HepG2 (cell line): ENCODE data around the gene GRM8. TPM values are rescaled to one million over a fixed set of nuclear protein-coding genes. Genes with fewer than 3 reads are reported as not detected.

Source experiments
- ATAC-seq: fragments of 200-7000 bp; cut with Tn5 transposase; 3 replicates; pipeline ENCODE4 v1.9.1; 2020; ENCODE audit warnings: mild to moderate bottlenecking, moderate library complexity
- BruUV-seq: library from RNA; stranded (reverse); fragments of 400-500 nt; replicated peaks from 2 replicates; lab custom pipeline; 2021; lab: Mats Ljungman, UMichigan
- CTCF ChIA-PET: fragments of 300-600 bp; formaldehyde crosslinking; extraction: SDS; loops from one replicate; lab custom pipeline; 2021; ENCODE audit warnings: low total read pairs, inconsistent platforms, low intra/inter-chr PET ratio; lab: Yijun Ruan, JAX
- POLR2A ChIA-PET: fragments of 350-600 bp; sonication (Branson Sonifier 250); formaldehyde crosslinking; loops from one replicate; lab custom pipeline; 2020; ENCODE audit warnings: antibody characterized with exemption, inconsistent platforms; lab: Yijun Ruan, JAX
- DNase-seq: peaks from one replicate; pipeline ENCODE4 v3.0.0-alpha.2; 2015; ENCODE audit warnings: low spot score
- FAIRE-seq: peaks from 3 replicates; lab custom pipeline; 2011; peaks lifted over from hg19 to GRCh38; lab: Jason Lieb, UNC
- H2AFZ ChIP-seq: one replicate; pipeline ENCODE4 v1.6.1; 2011; ENCODE audit warnings: low read length, inconsistent platforms
- H3K27ac ChIP-seq: fragments of 300-600 bp; 3 replicates; pipeline ENCODE4 v1.8.0; 2011; ENCODE audit warnings: mixed run types, mild to moderate bottlenecking, mixed read lengths, low read length, inconsistent platforms; ENCODE audit not compliant: insufficient read depth; ENCODE audit errors: extremely low read length
- H3K27me3 ChIP-seq, 2 experiments: fragments of 200-600 bp in 1 of 2; 2 replicates in 1 of 2; 3 replicates in 1 of 2; pipeline versions ENCODE4 v1.6.0 to v1.8.0; 2011; ENCODE audit warnings: low read length in 2 of 2, mild to moderate bottlenecking in 2 of 2, moderate library complexity in 2 of 2, inconsistent platforms in 1 of 2; ENCODE audit not compliant: insufficient read depth in 2 of 2, control insufficient read depth in 1 of 2
- H3K36me3 ChIP-seq, 2 experiments: fragments of 200-600 bp in 1 of 2; replicated peaks in 1 of 2; 2 replicates in 1 of 2; 3 replicates in 1 of 2; pipeline versions ENCODE4 v1.5.1 to v1.8.0; 2011; ENCODE audit warnings: low read length in 2 of 2, inconsistent platforms in 1 of 2; ENCODE audit not compliant: insufficient read depth in 2 of 2, control insufficient read depth in 1 of 2
- H3K4me1 ChIP-seq: 2 replicates; pipeline ENCODE4 v1.5.1; 2012; ENCODE audit warnings: low read length, inconsistent platforms; ENCODE audit not compliant: insufficient read depth
- H3K4me2 ChIP-seq: 2 replicates; pipeline ENCODE4 v1.6.0; 2011; ENCODE audit warnings: low read depth, low read length, inconsistent platforms
- H3K4me3 ChIP-seq, 3 experiments: fragments of 200-600 bp in 1 of 3; sonication (generic), shearing (Covaris generic) in 1 of 3; replicated peaks in 1 of 3; 2 replicates each; pipeline ENCODE4 v1.5.1; 2011 to 2016; ENCODE audit warnings: low read length in 3 of 3, inconsistent platforms in 2 of 3, low read depth in 2 of 3, mild to moderate bottlenecking in 2 of 3, control low read depth in 1 of 3, mixed read lengths in 1 of 3; ENCODE audit not compliant: insufficient read depth in 1 of 3
- H3K79me2 ChIP-seq: one replicate; pipeline ENCODE4 v1.6.1; 2011; ENCODE audit warnings: low read length, inconsistent platforms; ENCODE audit not compliant: insufficient read depth
- H3K9ac ChIP-seq: 2 replicates; pipeline ENCODE4 v1.6.0; 2011; ENCODE audit warnings: mild to moderate bottlenecking, low read depth, low read length, inconsistent platforms; ENCODE audit not compliant: insufficient read depth
- H3K9me3 ChIP-seq: 2 replicates; pipeline ENCODE4 v1.5.1; 2012; ENCODE audit warnings: mild to moderate bottlenecking, low read length
- H4K20me1 ChIP-seq: 2 replicates; pipeline ENCODE4 v1.6.0; 2011; ENCODE audit warnings: inconsistent platforms, mild to moderate bottlenecking, low read length, moderate library complexity; ENCODE audit not compliant: insufficient read depth
- ATF7 ChIP-seq, 2 experiments: fragments of 450-650 bp in 1 of 2; sonication (generic) in 1 of 2; formaldehyde crosslinking in 1 of 2; IDR thresholded peaks; 2 replicates each; pipeline versions ENCODE4 v1.4.0 to v1.6.1; 2016 to 2020; ENCODE audit warnings: antibody characterized with exemption in 1 of 2, mild to moderate bottlenecking in 1 of 2, missing genetic modification reagents in 1 of 2
- FOXO4 ChIP-seq: sonication (generic); formaldehyde crosslinking; conservative IDR thresholded peaks from 2 replicates; pipeline ENCODE4 v1.8.1; 2023; ENCODE audit warnings: missing genetic modification reagents
- HOXA7 ChIP-seq: sonication (generic); formaldehyde crosslinking; IDR thresholded peaks from 2 replicates; pipeline ENCODE4 v1.8.1; 2022; ENCODE audit warnings: mild to moderate bottlenecking, missing genetic modification reagents, moderate library complexity
- KMT2A ChIP-seq: sonication (generic); formaldehyde crosslinking; IDR thresholded peaks from 2 replicates; pipeline ENCODE4 v1.4.0; 2020; ENCODE audit warnings: missing genetic modification reagents
- MTF1 ChIP-seq: sonication (generic); formaldehyde crosslinking; IDR thresholded peaks from 2 replicates; pipeline ENCODE4 v1.5.0; 2020; ENCODE audit warnings: missing genetic modification reagents
- NBN ChIP-seq: fragments of 450-650 bp; conservative IDR thresholded peaks from 2 replicates; pipeline ENCODE4 v1.6.1; 2017
- PTBP1 ChIP-seq: fragments of 200-400 bp; formaldehyde crosslinking; IDR thresholded peaks from 2 replicates; pipeline ENCODE4 v1.6.1; 2018; ENCODE audit warnings: low read length, low read depth; ENCODE audit not compliant: poor library complexity, severe bottlenecking
- RFX1 ChIP-seq: fragments of 450-650 bp; IDR thresholded peaks from 2 replicates; pipeline ENCODE4 v1.6.1; 2017
- SMAD9 ChIP-seq: sonication (generic); formaldehyde crosslinking; IDR thresholded peaks from 2 replicates; pipeline ENCODE4 v1.5.1; 2020; ENCODE audit warnings: mild to moderate bottlenecking, missing genetic modification reagents
- TRIM22 ChIP-seq: fragments of 450-650 bp; IDR thresholded peaks from 2 replicates; pipeline ENCODE4 v1.6.1; 2017
- ZMYM3 ChIP-seq: sonication (generic); formaldehyde crosslinking; IDR thresholded peaks from 2 replicates; pipeline ENCODE4 v1.5.1; 2020; ENCODE audit warnings: mild to moderate bottlenecking, missing genetic modification reagents
- ZNF407 ChIP-seq: sonication (generic); formaldehyde crosslinking; IDR thresholded peaks from one replicate; pipeline ENCODE4 v1.5.1; 2020; ENCODE audit warnings: mild to moderate bottlenecking, missing genetic modification reagents; ENCODE audit errors: not compliant biosample characterization
- WGBS: methylation state at CpG from one replicate; pipeline ENCODE4 v1.1.6; 2017; ENCODE audit warnings: low lambda C conversion rate; 5-methylcytosine and 5-hydroxymethylcytosine counted together
- in situ Hi-C: cut with HindIII; loops from 2 replicates; pipeline ENCODE4 v1.10.0; 2017; ENCODE audit warnings: low pct_unique_long_range_greater_than_20kb; ENCODE audit not compliant: extremely low pct_ligation_motif_present
- intact Hi-C: fragments of 100-400 bp; cut with micrococcal nuclease; formaldehyde crosslinking; loops from one replicate; pipeline ENCODE4 v1.10.0; 2022; ENCODE audit not compliant: unreplicated experiment
- polyA plus RNA-seq, 8 experiments: library from polyadenylated mRNA; depleted of rRNA in 3 of 8; stranded (reverse) in 7 of 8; unstranded in 1 of 8; fragments of >200 nt; fragmentation: Illumina TruSeq in 4 of 8; extraction: Trizol in 4 of 8; gene quantifications; 2 replicates each; pipeline versions ENCODE4 v1.2.1 to v1.2.3, GENCODE V29; 2011 to 2016; ENCODE audit warnings: low read depth in 4 of 8, missing spikeins in 1 of 8, mixed read lengths in 1 of 8; ENCODE audit not compliant: insufficient read depth in 1 of 8
- total RNA-seq, 5 experiments: library from RNA; depleted of rRNA; stranded (reverse); fragments of >200 nt; fragmentation: Illumina TruSeq; extraction: Trizol; gene quantifications; 2 replicates each; pipeline ENCODE4 v1.2.3, GENCODE V29; 2016; ENCODE audit warnings: low read depth in 1 of 5

Gene GRM8
- total and polyA plus RNA-seq, 2 of the 13 experiments (the other 11 are each of a cell fraction or from before 2014, with no cell fraction given): not detected

- POLR2A ChIA-PET: no interaction called here
- CTCF ChIA-PET: no interaction called here
- H3K9me3 ChIP-seq: no peaks in the 10 kb centered on the region
- H3K4me1 ChIP-seq: 0 out of 2 replicates have a peak, but pooled peaks cover 5% of the 10 kb centered on the region
- 5% methylated on average over 2 of the region's 2 CpGs for WGBS
- intact Hi-C loops (no loop called here), in situ Hi-C loops (loop anchor here (10.0 kb wide), 1 partner anchor 151 kb away; no protein-coding TSS in a partner anchor)
- no peaks in the 10 kb centered on the region for H3K79me2 ChIP-seq
- no peak for FAIRE-seq
- H3K27ac ChIP-seq: no peak overlapping the region
- H2AFZ ChIP-seq: no peak overlapping the region
- no peak overlapping the region for H3K4me2 ChIP-seq
- DNase-seq: no peak
- H3K4me3 ChIP-seq: no peak overlapping the region
- no peak overlapping the region for H3K9ac ChIP-seq
- H3K27me3 ChIP-seq: peaks cover 5 to 41% of the 10 kb centered on the region in 2 experiments; a peak in 4 of 5 replicates
- no TSS peak for BruUV-seq
- ATAC-seq: no peak
- peaks cover 6% of the 10 kb centered on the region; the same call in 1 of the 2 replicates for H4K20me1 ChIP-seq
- H3K36me3 ChIP-seq: no peaks in the 10 kb centered on the region
- TF ChIP-seq ATF7 (IDR thresholded peaks at IDR 0.05) (no peak), ATF7 (CRISPR knock-in tag; IDR thresholded peaks at IDR 0.05) (no peak), PTBP1 (no peak), NBN (no peak), KMT2A (CRISPR knock-in tag) (no peak), SMAD9 (CRISPR knock-in tag) (no peak), TRIM22 (no peak), FOXO4 (CRISPR knock-in tag) (no peak), ZMYM3 (no peak), RFX1 (no peak), HOXA7 (CRISPR knock-in tag) (no peak), ZNF407 (no peak), MTF1 (no peak)
These were observed 3.4 kb upstream of the GRM8 start for GRCh38 chr7:127256041-127256725.
